Right lobe of liver (tissue), 4 donors: ENCODE data around the gene FOXN4.

Source experiments
- CTCF ChIP-seq, 4 donors: fragments of 200-600 bp in 3 of 4; fragments of 450-650 bp in 1 of 4; IDR thresholded peaks; one replicate each; pipeline versions ENCODE4 v1.5.1 to v1.8.0; 2016 to 2022; ENCODE audit warnings: antibody characterized with exemption in 4 of 4, mild to moderate bottlenecking in 2 of 4
- POLR2A ChIP-seq: fragments of 450-650 bp; IDR thresholded peaks from one replicate; pipeline ENCODE4 v1.6.1; 2017; ENCODE audit warnings: antibody characterized with exemption, mild to moderate bottlenecking
- donor health status: DM: no; HTN: no; CAD: no.
- donor health status: DM: no; HTN: no; CAD: no.
- donor health status: DM: no; HTN: yes; CAD: no.

- TF ChIP-seq POLR2A: no peak
- TF ChIP-seq CTCF (IDR thresholded peaks at IDR 0.05): no peak
Measured at GRCh38 chr12:109308534-109309380, at the start of gene FOXN4.
